ENCODE measurements around the gene DUXB.

GRCh38 chr16:75658175-75658574 lies 43.1 kb downstream of the DUXB start:
- TF ChIP-seq, protein P1, sequence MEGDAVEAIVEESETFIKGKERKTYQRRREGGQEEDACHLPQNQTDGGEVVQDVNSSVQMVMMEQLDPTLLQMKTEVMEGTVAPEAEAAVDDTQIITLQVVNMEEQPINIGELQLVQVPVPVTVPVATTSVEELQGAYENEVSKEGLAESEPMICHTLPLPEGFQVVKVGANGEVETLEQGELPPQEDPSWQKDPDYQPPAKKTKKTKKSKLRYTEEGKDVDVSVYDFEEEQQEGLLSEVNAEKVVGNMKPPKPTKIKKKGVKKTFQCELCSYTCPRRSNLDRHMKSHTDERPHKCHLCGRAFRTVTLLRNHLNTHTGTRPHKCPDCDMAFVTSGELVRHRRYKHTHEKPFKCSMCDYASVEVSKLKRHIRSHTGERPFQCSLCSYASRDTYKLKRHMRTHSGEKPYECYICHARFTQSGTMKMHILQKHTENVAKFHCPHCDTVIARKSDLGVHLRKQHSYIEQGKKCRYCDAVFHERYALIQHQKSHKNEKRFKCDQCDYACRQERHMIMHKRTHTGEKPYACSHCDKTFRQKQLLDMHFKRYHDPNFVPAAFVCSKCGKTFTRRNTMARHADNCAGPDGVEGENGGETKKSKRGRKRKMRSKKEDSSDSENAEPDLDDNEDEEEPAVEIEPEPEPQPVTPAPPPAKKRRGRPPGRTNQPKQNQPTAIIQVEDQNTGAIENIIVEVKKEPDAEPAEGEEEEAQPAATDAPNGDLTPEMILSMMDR (IDR thresholded peaks at IDR 0.05; ENCODE audit: insufficient read depth, low read length, poor library complexity, severe bottlenecking), result no peak
- no peak for TF ChIP-seq EZH2phosphoT487 (conservative IDR thresholded peaks at IDR 0.05; ENCODE audit: low read length)
